T-helper 17 cell (primary cell): Measurements from ENCODE around the gene FUBP1. TPM values are rescaled to one million over a fixed set of nuclear protein-coding genes. Genes with fewer than 3 reads are reported as not detected.
"Not testable (repeated sequence)": the region's sequence is repeated elsewhere in the genome, so short reads cannot be mapped to it uniquely, and the experiment has no call there.

Experiments used
- ATAC-seq: fragments of 150-1000 bp; cut with Tn5 transposase; 2 replicates; pipeline ENCODE4 v1.10.0; 2021; ENCODE audit warnings: mild to moderate bottlenecking, moderate library complexity
- DNase-seq, 3 donors: peaks; one replicate each; pipeline versions ENCODE4 v3.0.0 to v3.0.0-alpha.2; 2020 to 2021
- H3K9me3 ChIP-seq: one replicate; pipeline ENCODE4 v1.7.0; 2013; ENCODE audit warnings: low read length, mild to moderate bottlenecking; ENCODE audit not compliant: control insufficient read depth, poor library complexity, severe bottlenecking
- H3K27ac Mint-ChIP-seq: one replicate; pipeline ENCODE4 v1.8.0; 2022; ENCODE audit warnings: mild to moderate bottlenecking, moderate library complexity, mixed read lengths
- H3K27me3 Mint-ChIP-seq: one replicate; pipeline ENCODE4 v1.8.0; 2022; ENCODE audit warnings: mixed read lengths
- H3K36me3 Mint-ChIP-seq: one replicate; pipeline ENCODE4 v1.8.0; 2022; ENCODE audit warnings: low read depth, mixed read lengths
- H3K4me1 Mint-ChIP-seq: one replicate; pipeline ENCODE4 v1.8.0; 2022; ENCODE audit warnings: mild to moderate bottlenecking, mixed read lengths
- H3K4me3 Mint-ChIP-seq: one replicate; pipeline ENCODE4 v1.8.0; 2022; ENCODE audit warnings: mild to moderate bottlenecking, moderate library complexity, mixed read lengths
- total RNA-seq, 4 donors: library from RNA in 2 of 4; stranded (reverse) in 2 of 4; gene quantifications; one replicate each; pipeline ENCODE4 v1.2.3 and lab custom pipeline; 2022 to 2026

FUBP1 gene
- total RNA-seq, 2 donors from 2014 or later: 227 to 253 TPM

DNA sequence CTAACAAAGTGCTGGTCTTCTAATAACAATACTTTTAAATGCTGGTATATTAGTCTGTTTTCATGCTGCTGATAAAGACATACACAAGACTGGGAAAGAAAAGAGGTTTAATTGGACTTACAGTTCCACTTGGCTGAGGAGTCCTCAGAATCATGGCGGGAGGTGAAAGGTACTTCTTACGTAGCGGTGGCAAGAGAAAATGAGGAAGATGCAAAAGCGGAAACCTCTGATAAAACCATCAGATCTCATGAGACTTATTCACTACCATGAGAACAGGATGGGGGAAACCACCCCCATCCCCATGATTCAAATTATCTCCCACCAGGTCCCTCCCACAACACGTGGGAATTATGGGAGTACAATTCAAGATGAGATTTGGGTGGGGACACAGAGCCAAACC lies 60.0 kb downstream of the FUBP1 start:
- not testable (repeated sequence) for H3K27me3 Mint-ChIP-seq, DNase-seq, H3K9me3 ChIP-seq, H3K4me3 Mint-ChIP-seq, H3K36me3 Mint-ChIP-seq, H3K27ac Mint-ChIP-seq, H3K4me1 Mint-ChIP-seq, ATAC-seq

- Mint-ChIP-seq H3K4me1 (no peaks in the 10 kb centered on the region), H3K27ac (no peak overlapping the region), H3K4me3 (no peak overlapping the region), H3K36me3 (no peaks in the 10 kb centered on the region), H3K27me3 (no peaks in the 10 kb centered on the region)
- no peaks in the 10 kb centered on the region for H3K9me3 ChIP-seq
- no peak for ATAC-seq
- no peak for DNase-seq
Measured at GRCh38 chr1:77910116-77910515, 68.8 kb downstream of the FUBP1 start.

GRCh38 chr1:77906624-77907023 lies 72.2 kb downstream of the FUBP1 start:
- DNase-seq (no peak), ATAC-seq (no peak)
- no peaks in the 10 kb centered on the region for H3K9me3 ChIP-seq
- Mint-ChIP-seq H3K27ac (no peak overlapping the region), H3K27me3 (no peaks in the 10 kb centered on the region), H3K4me1 (no peaks in the 10 kb centered on the region), H3K4me3 (no peak overlapping the region), H3K36me3 (no peaks in the 10 kb centered on the region)

DNA sequence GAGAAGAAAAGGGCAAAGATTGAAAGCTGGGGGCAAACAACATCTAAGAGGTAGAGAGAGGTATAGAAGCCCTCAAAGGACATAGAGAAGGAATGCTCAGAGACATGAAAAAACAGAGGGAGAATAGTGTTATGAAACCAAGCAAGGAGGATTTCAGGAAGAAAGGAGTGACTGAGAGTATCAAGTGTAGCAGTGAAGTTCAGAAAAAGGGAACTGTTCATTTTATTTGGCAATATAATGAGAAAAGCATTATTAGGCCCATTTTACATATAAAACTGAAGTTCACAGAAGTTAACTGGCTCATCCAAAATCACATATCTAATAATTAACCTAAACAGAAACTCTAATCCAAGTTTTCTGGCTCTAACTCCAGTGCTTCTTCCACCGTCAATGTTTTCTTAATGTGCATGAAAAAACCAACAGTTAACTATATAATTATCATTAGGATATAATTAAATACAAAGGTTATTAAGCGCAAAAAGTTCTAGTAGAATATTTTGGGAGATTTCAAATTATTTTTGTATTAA lies 72.8 kb downstream of the FUBP1 start:
- Mint-ChIP-seq H3K4me3 (no peak overlapping the region), H3K4me1 (no peaks in the 10 kb centered on the region), H3K27ac (no peak overlapping the region), H3K36me3 (no peaks in the 10 kb centered on the region), H3K27me3 (no peaks in the 10 kb centered on the region)
- H3K9me3 ChIP-seq: no peaks in the 10 kb centered on the region
- DNase-seq: no peak
- no peak for ATAC-seq

DNA sequence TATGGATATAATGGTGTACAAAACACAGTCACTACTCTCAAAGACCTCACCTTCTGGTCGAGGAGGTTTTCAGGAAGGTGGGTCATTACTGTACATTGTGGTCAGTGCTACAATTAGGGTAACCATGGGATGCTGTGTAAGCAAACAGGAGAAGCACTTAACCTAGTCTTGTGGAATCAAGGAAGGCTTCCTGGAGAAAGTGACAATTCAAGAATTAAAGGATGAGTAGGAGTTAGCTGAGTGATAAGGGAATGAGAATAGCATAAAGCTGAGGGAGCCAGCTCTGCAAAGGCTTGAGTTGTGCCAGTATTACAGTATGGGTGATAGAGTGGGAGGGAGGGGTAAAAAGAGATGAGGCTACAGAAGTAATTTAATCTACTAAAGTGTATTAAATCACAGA lies 73.3 kb downstream of the FUBP1 start:
- no peak overlapping the region for H3K27ac Mint-ChIP-seq
- no peaks in the 10 kb centered on the region for H3K4me1 Mint-ChIP-seq
- DNase-seq (no peak), ATAC-seq (no peak)
- no peaks in the 10 kb centered on the region for H3K36me3 Mint-ChIP-seq
- no peaks in the 10 kb centered on the region for H3K27me3 Mint-ChIP-seq
- no peaks in the 10 kb centered on the region for H3K9me3 ChIP-seq
- no peak overlapping the region for H3K4me3 Mint-ChIP-seq

- DNase-seq: no peak
- no peaks in the 10 kb centered on the region for H3K9me3 ChIP-seq
- peaks cover 2% of the 10 kb centered on the region for H3K36me3 Mint-ChIP-seq
- H3K4me3 Mint-ChIP-seq: no peak overlapping the region
- no peak for ATAC-seq
- H3K27ac Mint-ChIP-seq: no peak overlapping the region
- no peaks in the 10 kb centered on the region for H3K27me3 Mint-ChIP-seq
- H3K4me1 Mint-ChIP-seq: no peaks in the 10 kb centered on the region
Measured at GRCh38 chr1:77900687-77901293, 78.1 kb downstream of the FUBP1 start.

GRCh38 chr1:77899647-77900320 lies 79.1 kb downstream of the FUBP1 start:
- no peak for DNase-seq
- peaks cover 2% of the 10 kb centered on the region for H3K36me3 Mint-ChIP-seq
- H3K4me3 Mint-ChIP-seq: no peak overlapping the region
- H3K4me1 Mint-ChIP-seq: no peaks in the 10 kb centered on the region
- ATAC-seq: no peak
- H3K27me3 Mint-ChIP-seq: no peaks in the 10 kb centered on the region
- H3K27ac Mint-ChIP-seq: no peak overlapping the region
- no peaks in the 10 kb centered on the region for H3K9me3 ChIP-seq

Other genes with a start within 250 kb of the FUBP1 start
- 10 to 100 TPM; 59.1 to 66.9 TPM for gene USP33, start 219.2 kb downstream of the FUBP1 start, total RNA-seq
- gene MIGA1, start 199.4 kb downstream of the FUBP1 start, total RNA-seq: 10 to 100 TPM; 11.8 to 14.7 TPM
- gene NEXN, start 90.4 kb downstream of the FUBP1 start, total RNA-seq: 1 to 10 TPM in 1 of 2 donors, under 1 TPM in 1; 0.90 to 4.5 TPM
- 10 to 100 TPM; 15.2 to 20.8 TPM for gene DNAJB4, start 25.9 kb upstream of the FUBP1 start, total RNA-seq
- gene GIPC2, start 66.9 kb upstream of the FUBP1 start, total RNA-seq: under 1 TPM in 1 of 2 donors, not detected in 1; 0.17 TPM